ENCODE measurements around the gene RASGEF1C.
"Not testable (repeated sequence)": the region's sequence is repeated elsewhere in the genome, so short reads cannot be mapped to it uniquely, and the experiment has no call there.

The RASGEF1C gene

DNA sequence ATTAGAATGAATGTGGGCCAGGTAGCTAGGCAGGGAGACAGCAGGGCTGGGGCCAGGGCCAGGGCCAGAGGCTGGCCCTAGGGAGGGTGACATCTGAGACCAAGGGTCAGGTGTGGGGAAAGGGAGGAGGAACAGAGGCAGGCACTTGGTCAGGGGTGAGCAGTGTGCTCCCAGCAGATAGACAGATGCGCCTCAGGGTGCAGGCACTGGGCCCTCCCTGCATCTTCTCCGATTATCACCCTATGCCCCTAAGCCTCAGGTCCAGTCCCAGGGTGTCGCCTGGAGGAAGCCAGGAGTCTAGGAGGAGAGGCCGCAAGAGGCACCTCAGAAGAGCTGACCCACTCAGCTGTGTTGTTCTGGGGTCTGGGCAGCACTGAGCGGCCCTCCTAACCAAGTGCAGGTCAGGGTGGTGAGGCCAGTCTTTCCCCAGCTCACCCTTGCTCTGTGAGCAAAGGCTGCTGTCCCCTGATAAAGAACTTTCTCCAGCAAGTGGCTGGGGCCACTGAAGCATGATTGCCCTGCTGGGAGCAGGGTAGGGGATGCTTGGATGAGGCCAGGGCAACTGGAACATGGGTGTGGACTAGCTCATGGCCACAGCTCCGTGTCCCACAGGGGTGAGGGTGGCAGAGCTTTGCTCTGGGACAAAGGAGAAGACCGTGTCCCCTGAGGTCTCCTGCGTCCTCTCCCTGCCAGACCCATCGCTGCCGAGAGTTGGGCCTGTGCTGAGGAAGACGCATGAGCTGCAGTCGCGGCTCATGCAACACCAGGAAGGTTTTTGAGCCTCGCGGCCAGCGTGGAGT lies 2.1 kb upstream of the RASGEF1C start:
- DNase-seq = no peak

DNA sequence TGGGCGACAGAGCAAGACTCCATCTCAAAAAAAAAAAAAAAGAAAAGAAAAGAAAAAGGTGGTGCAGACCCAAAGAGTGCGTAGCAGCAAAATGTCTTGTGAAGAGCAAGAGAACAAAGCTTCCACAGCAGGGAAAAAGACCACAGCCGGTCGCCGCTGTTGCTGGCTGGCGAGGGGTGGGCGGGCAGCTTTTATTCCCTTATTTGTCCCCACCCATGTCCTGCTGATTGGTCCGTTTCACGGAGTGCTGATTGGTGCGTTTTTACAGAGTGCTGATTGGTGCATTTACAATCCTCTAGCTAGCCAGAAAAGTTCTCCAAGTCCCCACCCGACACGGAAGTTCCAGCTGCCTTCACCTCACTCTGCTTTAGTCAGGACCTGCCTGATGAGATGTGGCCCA lies 1.1 kb upstream of the RASGEF1C start:
- not testable (repeated sequence) for DNase-seq

DNA sequence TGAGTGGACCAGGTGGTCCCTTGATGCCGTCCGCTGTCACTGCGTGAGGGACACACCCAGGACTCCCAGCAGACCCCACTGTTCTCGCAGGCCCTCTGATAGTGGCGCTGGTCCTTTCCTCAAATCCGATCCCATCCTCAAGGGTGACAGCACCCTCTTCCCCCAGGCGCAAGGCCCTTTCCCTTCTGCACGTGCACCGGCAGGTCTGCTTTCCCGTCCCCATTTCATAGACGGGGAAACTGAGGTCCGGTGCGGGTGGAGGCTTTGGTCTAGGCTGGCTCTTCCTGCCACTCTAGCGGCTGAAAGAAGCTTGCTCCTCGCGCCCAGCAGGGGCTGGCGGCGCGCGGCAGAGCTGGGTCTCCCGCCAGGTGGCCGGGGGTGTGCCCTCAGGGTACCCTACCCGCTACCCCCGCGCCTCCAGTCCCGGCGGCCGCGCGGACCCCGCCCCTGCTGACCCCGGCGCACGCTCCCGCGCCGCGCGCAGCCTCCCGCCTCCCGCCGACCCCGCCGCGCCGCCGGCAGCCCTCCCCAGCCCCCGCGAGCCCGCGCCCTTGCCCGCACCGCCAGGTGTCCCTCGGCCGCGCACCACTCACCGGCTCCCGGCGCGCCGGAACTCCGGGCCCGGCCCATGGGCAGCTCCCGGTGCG lies 453 bp downstream of the RASGEF1C start:
- DNase-seq = peak; percentile 44

DNA sequence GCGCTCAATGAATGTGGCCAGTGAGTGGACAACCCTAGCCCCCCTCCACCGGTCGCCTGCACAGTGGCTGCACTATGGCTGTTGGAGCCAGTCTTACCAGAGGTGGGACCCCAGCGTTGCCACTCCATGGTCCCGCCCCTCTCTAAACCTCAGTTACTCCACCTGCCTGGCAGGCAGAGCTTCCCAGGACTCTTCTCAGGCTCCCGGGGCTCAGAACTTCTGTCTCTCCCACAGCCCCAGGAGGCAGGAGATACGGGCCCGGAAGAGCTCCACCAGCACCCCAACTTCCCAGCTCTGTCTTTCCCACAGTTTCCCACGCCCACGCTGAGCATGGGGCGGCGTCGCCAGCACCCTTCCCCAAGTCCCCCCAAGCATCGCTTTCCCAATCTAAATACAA lies 975 bp downstream of the RASGEF1C start:
- no peak for DNase-seq

DNA sequence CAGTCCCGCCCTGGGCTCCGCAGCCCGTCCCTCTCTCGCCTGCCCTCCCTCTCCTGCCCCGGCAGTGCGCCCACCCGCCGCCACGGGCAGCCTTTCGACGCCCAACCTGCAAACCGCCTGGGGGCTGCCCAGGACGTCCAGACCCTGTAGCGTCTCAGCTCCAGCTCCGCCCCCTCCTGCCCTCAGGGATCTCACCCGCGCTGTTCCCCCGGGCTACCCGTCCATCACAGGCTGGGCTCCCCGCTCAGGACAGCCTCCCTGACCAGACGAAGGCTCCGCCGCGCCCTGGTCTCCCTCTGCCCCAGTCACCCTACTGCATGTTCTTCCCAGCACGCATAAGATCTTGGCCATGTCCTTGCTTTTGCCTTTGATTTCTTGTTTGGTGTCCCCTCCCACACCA lies 1.4 kb downstream of the RASGEF1C start:
- no peak for DNase-seq

DNA sequence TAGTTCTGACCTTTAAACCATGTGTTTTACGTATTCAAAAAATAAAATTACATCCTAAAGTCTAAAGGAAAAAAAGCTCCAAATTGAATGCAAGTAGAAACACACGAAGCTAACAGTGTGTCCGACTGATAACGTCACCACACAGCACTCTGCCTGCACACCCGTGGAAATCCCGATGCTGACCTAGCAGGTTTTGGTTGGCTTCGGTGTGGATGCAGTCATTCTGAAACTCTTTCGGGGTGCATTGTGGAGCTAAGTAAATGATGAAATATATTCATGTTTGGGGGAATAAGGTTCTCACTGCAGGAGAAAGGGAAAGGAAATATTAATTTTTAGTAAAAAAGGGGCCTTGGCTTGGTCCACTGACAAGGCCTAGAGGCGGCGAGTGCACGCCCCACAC lies 2.0 kb downstream of the RASGEF1C start:
- no peak for DNase-seq

DNA sequence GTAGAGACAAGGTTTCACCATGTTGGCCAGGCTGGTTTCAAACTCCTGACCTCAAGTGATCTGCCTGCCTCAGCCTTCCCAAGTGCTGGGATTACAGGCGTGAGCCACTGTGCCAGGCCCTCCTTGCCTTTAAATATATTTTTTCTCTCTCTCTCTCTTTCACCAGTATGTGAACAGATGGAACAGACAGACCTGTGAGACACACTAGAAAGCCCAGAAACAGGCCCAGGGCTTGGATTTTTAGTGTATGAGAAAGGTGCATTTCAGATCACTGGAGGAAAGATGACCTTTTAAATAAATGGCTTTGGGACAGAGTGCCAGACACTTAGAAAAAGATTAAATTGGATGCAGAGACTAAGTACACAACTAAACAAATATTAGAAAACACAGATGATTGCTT lies 3.1 kb downstream of the RASGEF1C start:
- no peak for DNase-seq

DNA sequence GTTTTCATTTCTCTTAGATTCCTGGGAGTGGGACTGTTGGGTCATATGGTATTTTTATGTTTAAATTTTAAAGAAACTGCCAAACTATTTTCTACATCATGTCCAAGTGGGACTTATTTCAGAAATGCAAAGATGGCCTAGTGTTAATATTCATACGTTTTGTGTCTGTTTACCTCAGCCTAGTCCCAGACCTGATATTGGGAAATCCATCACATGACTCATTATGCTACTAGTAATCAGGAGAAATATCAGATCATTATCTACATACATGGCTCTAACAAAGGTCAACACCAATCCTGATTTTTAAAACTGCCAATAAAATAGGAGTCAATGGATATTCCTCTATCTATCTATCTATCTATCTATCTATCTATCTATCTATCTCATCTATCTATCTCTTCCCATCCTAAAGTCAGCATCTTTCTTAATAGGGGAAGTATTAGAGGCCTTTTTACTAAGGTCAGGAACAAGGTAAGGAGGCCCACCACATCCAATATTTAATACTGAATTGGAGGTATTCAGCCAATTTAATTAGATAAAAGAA lies 4.7 kb downstream of the RASGEF1C start:
- no peak for DNase-seq

DNA sequence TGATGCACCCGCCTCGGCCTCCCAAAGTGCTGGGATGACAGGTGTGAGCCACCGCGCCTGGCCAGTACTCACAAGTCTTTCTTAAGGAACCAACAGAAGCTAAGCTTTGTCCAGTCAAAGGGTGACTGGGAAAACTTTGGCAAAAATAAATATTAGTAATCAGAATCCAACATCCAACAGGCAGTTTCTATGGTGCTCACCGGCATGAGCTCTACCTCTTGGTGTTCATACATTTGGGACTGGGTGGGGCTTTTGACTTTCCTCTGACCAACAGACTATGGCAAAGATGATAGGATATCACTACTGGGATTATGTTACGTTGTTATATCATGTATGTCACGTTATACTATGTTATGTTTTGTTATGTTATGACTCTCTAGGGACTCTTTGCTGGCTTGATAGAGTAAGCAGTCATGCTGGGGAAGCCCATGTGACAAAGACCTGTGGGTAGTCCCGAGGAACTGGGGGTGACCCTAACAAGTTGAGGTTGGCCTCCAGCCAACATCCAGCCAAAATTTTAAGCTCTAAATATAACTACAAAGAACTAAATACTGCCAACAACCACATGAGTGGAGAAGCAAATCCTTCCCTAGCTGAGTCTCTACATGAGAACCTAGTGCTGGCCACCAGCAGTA lies 6.0 kb downstream of the RASGEF1C start:
- DNase-seq = no peak

DNA sequence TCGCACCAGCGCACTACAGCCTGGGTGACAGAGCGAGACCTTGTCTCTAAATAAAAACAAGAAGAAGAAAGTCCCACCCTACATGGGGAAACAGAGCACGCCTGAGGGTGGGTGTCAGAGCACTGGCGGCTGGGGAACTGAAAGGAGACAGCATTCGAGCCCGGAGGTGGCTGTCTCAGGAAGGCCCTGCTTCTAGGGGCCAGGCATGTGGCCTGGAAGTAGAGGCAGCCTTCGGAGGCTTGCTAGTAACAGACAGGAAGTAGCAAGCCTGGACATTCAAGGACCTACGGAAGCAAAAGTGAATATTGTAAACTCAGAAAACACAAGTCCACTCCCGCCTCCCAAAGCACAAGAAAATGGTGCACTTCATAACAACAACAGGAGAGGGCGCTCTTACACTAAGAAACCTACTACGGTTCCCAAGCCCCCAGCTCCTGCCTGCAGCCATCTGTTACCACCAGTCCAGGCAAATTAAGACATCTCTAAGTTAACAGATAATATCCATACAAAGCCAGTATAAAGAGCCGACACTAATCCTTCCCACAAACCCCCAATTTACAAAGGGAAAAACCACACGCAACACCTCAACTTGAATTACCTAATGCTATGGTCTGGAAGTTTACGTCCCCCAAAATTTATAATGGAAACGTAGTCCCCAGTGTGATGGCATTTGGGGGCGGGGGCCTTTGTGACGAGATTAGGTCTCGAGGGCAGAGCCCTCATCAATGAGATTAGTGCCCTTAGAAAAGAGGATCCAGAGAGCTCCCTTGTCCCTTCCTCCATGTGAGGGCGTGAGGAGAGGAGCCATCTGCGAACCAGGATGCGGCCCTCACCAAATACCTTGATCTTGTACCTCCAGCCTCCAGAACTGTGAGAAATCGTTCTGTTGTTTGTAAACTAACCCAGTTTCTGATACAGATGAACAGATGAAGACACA lies 7.7 kb downstream of the RASGEF1C start:
- no peak for DNase-seq

DNA sequence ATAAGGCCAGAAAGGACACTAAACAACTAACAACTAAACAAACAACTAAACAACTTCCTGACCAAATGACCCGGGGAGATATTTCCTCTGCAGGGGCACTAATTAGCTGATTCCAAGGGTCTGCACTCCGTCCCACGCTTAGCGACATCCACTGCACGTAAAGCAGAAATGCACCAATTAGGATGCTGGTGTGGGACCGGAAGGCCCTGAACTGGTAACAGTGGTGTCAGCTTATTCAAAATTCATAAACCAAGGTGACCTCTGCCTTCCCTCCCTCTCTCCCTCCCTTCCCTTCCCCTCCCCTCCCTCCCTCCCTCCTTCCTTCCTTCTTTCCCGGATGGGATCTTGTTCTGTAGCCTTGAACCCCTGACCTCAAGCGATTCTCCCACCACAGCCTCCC lies 9.6 kb downstream of the RASGEF1C start:
- no peak for DNase-seq

DNA sequence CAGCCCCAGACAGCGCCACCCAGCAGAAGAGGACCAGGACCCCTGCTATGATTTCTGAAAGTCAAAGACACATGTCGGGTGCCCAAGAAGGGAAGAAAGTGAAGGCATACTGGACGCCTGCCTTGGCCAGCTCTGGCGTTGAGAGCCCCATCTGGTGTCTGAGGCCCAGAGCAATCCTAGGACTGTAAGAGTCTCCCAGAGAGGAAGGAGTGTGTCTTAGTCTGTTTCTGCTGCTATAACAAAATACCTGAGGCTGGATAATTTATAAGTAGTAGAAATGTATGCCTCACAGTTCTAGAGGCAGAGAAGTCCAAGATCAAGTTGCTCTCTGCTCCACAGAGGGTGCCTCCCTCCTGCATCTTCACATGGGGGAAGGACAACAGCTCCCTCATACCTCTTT lies 10.8 kb downstream of the RASGEF1C start:
- no peak for DNase-seq

DNA sequence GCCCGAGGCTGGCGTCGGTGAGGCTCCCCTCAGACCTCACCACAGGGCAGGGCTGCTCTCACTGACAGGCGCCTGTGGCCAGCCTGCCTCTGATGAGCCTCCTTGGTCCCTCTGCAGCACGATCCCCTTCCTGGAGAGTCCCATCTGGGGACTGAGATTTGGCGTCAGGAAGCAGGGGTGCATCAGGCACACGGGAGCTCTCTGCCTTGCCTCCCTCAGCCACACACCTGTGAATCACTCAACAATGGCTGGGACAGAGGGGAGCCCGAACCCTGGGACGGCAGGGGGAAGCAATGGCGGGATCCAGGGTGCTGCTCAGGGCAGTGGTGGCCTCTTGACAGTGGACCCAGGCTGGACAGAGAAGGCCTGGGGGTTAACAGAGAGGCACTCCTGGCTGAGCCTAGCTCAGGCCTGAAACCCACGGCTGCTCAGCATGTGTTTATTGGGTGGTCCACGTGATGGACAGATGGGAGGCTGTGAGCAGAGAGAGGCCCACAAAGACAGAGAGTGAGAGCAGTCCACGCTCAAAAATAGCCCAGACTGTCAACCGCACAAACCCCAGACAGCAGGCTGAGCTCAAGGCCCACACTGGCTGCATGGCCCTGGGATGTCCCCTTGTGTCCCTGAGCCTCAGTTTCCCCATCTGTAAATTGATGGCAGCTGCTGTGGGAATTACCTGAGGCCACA lies 11.9 kb downstream of the RASGEF1C start:
- no peak for DNase-seq

DNA sequence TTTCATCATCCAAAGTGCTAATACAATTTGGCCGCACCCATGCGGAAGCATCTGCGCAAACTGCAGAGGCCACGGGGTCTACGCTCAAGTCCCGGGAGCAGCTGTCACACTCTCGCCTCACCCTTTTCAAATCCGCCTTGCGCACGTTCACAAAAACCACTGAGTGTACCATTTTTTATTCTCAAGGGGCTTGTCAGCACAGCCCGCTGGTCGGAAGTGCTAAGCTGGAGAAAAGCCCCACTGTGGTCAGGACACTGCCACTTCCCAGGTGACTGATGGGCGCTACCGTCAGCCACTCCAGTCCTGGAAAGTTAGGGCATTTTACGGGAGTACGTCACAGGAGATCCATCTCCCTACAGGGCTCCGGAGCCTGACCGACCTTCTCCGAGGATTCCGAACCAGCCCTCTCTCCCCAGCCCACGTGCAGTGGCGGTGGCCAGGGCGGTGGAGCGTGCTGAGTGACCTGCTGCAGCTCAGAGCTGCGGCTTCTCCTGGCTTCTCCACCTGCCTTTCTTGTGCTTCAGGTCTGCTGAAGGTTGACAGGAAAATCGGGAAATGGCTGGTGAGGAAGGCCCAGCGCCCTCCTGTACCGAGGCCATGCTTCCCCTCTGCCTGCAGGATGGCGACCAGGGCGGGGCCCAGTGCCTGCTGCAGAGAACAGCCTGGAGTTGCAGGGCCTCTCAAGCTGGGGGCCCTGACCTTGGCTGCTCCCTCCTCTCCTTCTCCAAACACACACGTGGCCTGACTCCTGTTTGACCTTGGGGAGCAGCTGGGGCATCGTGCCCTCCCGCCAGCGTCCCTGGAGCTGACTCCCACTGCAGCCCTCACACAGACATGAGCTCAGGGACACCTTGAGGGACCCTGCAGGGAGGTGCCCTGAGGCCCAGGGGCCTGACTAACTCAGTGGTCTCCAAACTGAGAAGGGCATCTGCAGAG lies 14.3 kb downstream of the RASGEF1C start:
- no peak for DNase-seq

DNA sequence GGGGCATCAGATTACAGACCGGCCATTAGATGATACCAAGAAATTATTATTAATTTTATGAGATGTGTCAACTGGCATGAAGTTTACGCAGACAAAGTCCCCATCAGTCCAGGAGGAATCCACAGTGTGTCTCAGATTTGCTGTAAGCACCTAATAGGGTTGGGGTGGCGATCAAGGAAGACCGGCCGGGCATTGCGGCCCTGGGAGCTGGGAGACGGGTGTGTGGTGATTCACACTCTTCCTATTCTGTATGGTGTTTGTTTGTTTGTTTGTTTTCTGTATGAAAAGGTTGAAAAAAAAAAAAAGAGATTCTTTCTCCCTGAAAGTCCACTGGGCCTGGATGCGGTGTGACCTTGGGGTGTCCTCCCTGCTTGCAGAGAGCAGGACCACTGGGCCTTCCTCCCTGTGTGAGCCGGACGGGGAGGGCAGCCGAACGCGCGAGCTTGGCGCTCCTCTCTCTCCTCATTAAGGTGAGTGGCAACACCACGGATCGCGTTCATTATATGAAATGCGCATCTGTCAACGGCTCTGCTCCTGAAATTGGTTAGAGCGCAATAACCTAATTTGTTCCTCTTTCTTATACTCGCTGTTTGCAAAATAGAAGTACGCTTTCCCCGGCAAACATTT lies 15.1 kb downstream of the RASGEF1C start:
- DNase-seq = no peak

DNA sequence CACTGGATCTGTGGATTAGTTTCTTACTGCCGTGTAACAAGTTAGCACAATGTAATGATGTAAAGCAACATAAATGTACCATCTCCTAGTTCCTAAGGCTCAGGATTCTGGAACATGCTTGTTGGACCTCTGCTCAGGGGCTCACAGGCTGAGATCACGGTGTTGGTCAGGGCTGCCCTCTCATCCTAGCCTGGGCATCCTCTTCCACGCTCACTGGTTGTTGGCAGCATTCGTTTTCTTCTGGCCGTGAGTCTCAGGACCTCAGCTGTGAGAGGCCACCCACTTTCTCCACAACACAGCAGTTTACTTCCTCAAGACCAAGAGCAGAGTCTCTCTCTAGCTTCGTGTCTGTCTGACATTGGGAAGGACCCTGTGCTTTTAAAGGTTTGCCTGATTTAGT lies 17.3 kb downstream of the RASGEF1C start:
- no peak for DNase-seq

DNA sequence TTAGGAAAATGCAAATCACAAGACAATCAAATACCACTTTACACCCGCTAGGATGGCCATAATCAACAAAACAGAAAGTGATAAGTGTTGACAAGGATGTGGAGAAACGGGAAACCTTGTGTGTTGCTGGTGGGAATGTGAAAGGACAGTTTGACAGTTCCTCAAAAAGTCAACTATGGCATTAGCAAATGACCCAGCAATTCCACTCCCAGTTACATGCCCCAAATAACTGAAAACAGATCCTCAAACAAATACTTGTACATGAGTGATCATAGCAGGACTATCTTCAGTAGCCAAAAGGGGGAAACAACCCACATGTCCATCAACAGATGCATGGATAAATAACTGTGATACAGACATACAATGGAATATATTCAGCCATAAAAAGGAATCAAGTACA lies 21.2 kb downstream of the RASGEF1C start:
- no peak for DNase-seq

DNA sequence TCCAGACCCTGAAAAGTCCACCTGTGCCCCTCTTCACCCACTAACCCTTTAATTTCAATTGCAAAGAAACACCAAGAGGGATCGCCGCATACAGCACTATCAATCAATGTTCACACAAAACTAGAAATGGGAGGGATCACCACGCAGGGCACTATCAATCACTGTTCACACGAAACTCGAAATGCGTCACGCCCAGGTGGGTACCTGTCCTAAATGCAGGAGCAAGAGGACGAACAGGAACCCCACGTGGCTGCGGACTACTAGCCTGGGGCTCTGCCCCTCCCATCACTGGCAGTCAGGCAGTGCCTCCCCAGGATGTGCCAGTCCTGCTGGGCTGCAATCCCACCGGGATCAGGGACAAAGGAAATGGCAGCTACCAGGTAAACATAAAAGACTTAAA lies 28.2 kb downstream of the RASGEF1C start:
- no peak for DNase-seq

DNA sequence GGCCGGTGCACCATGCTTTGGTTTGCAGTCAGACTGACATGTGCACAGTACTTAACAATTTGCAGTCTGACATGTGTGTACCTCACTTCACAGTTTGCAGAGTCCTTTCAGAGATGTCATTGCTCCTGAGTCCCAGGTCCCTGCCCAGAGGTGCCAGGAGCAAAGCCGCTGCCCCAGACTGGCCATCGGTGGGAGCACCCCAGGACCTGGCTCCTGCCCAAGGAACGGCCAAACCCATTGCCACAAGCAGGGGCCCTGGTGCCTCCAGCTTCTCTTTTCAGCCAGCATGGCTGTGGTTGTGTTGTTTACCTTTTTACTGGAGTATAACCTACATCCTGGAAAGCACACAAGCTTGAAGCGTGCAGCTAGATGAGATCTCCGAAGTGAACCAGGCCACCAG lies 28.6 kb downstream of the RASGEF1C start:
- no peak for DNase-seq

Data from NCI-H146 (cell line).